ENCODE results near the gene FREY1. TPM values are rescaled to one million over a fixed set of nuclear protein-coding genes. Genes with fewer than 3 reads are reported as not detected.
"Not testable (repeated sequence)": the region's sequence is repeated elsewhere in the genome, so short reads cannot be mapped to it uniquely, and the experiment has no call there.

Gene FREY1
- total and polyA plus RNA-seq, 2 donors (not counting 3 experiments of a cell fraction or from before 2014, with no cell fraction given) = 0.84 to 1.1 TPM

GRCh38 chr11:45906096-45906682, 882 bp downstream of the FREY1 start:
- ChIA-PET CTCF (interaction anchor here (1.9 kb wide), 1 partner anchor 33 kb away, joined by 4 read pairs; no protein-coding TSS in a partner anchor), POLR2A (interaction anchor here (1.5 kb wide), 1 partner anchor 12 kb away, joined by 3 read pairs; the partner anchor contains the start of gene PEX16)
- H3K4me2 ChIP-seq (ENCODE audit: insufficient read depth, low read length) = no peak overlapping the region
- no peak overlapping the region for H3K4me3 ChIP-seq (replicated peaks in 1 of 3; ENCODE audit: insufficient read depth in 1 of 3, low read depth in 1 of 3, low read length in 3 of 3)
- H3K9ac ChIP-seq (replicated peaks; ENCODE audit: extremely low read depth, insufficient read depth, low read length) = no peak overlapping the region
- no peaks in the 10 kb centered on the region for H3K9me1 ChIP-seq (replicated peaks; ENCODE audit: control insufficient read depth, extremely low read depth, insufficient read depth, low read length)
- TSS peak; percentile 10 for BruUV-seq (replicated peaks)
- dilution Hi-C loops (cut with MboI; ENCODE audit: extremely low pct_ligation_motif_present, low sequenced_read_pairs) = no loop called here
- TF ChIP-seq JUN (IDR thresholded peaks at IDR 0.05; ENCODE audit: borderline replicate concordance, insufficient read depth, insufficient read length, low read depth) (no peak), POLR2AphosphoS5 (IDR thresholded peaks at IDR 0.05; ENCODE audit: insufficient read depth, low read depth, low read length) (no peak), EZH2 (IDR thresholded peaks at IDR 0.05; ENCODE audit: borderline replicate concordance, low read depth, low read length, severe bottlenecking) (no peak), MYC (IDR thresholded peaks at IDR 0.05; ENCODE audit: low read depth, low read length) (no peak), GATA2 (IDR thresholded peaks at IDR 0.05; ENCODE audit: insufficient read depth, insufficient read length, low read depth, low read length) (no peak), MAX (IDR thresholded peaks at IDR 0.05; ENCODE audit: insufficient read depth, insufficient read length) (no peak), POLR2A (IDR thresholded peaks at IDR 0.05; ENCODE audit: low read depth, low read length) (no peak), FOS (IDR thresholded peaks at IDR 0.05; ENCODE audit: borderline replicate concordance, insufficient read depth, low read length) (no peak)
- TF ChIP-seq, protein P1, sequence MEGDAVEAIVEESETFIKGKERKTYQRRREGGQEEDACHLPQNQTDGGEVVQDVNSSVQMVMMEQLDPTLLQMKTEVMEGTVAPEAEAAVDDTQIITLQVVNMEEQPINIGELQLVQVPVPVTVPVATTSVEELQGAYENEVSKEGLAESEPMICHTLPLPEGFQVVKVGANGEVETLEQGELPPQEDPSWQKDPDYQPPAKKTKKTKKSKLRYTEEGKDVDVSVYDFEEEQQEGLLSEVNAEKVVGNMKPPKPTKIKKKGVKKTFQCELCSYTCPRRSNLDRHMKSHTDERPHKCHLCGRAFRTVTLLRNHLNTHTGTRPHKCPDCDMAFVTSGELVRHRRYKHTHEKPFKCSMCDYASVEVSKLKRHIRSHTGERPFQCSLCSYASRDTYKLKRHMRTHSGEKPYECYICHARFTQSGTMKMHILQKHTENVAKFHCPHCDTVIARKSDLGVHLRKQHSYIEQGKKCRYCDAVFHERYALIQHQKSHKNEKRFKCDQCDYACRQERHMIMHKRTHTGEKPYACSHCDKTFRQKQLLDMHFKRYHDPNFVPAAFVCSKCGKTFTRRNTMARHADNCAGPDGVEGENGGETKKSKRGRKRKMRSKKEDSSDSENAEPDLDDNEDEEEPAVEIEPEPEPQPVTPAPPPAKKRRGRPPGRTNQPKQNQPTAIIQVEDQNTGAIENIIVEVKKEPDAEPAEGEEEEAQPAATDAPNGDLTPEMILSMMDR (IDR thresholded peaks at IDR 0.05; ENCODE audit: extremely low read depth in 1 of 2, insufficient read depth in 1 of 2, low read depth in 1 of 2, low read length in 2 of 2) = no peak
- H3K79me2 ChIP-seq (ENCODE audit: control insufficient read depth, insufficient read depth, low read length) = no peaks in the 10 kb centered on the region
- DNase-seq (ENCODE audit: low read depth, low spot score) (no peak), FAIRE-seq (no peak)
- H3K27me3 ChIP-seq (ENCODE audit: control insufficient read depth in 2 of 2, insufficient read depth in 2 of 2, low read length in 2 of 2) = no peaks in the 10 kb centered on the region
- peaks cover 0 to 20% of the 10 kb centered on the region in 2 experiments for H3K36me3 ChIP-seq (ENCODE audit: control insufficient read depth in 2 of 2, extremely low read depth in 1 of 2, insufficient read depth in 2 of 2, low read length in 2 of 2)
- H2AFZ ChIP-seq (ENCODE audit: low read depth, low read length) = no peak overlapping the region
- intact Hi-C loops (cut with micrococcal nuclease) = no loop called here
- no peak overlapping the region for H3K27ac ChIP-seq (ENCODE audit: insufficient read depth, low read depth, low read length)
- H4K20me1 ChIP-seq (replicated peaks; ENCODE audit: control insufficient read depth, extremely low read depth, insufficient read depth, low read length) = no peaks in the 10 kb centered on the region
- no peaks in the 10 kb centered on the region for H3K4me1 ChIP-seq (ENCODE audit: control insufficient read depth, extremely low read depth, insufficient read depth, low read length)
- no peaks in the 10 kb centered on the region for H3K9me3 ChIP-seq (replicated peaks; ENCODE audit: control insufficient read depth, insufficient read depth, low read length)

DNA sequence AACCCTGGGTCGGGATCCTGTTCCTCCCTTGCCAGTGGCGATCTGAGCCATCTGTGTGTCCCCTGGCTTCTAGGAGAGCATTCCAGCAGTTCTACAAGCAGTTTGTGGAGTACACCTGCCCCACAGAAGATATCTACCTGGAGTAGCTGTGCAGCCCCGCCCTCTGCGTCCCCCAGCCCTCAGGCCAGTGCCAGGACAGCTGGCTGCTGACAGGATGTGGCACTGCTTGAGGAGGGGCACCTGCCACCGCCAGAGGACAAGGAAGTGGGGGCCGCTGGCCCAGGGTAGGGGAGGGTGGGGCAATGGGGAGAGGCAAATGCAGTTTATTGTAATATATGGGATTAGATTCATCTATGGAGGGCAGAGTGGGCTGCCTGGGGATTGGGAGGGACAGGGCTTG, 1.5 kb downstream of the FREY1 start:
- H3K4me2 ChIP-seq (ENCODE audit: insufficient read depth, low read length); H4K20me1 ChIP-seq (replicated peaks; ENCODE audit: control insufficient read depth, extremely low read depth, insufficient read depth, low read length); H3K27ac ChIP-seq (ENCODE audit: insufficient read depth, low read depth, low read length); BruUV-seq (replicated peaks); H2AFZ ChIP-seq (ENCODE audit: low read depth, low read length); dilution Hi-C loops (cut with MboI; ENCODE audit: extremely low pct_ligation_motif_present, low sequenced_read_pairs); H3K4me3 ChIP-seq (replicated peaks in 1 of 3; ENCODE audit: insufficient read depth in 1 of 3, low read depth in 1 of 3, low read length in 3 of 3); intact Hi-C loops (cut with micrococcal nuclease); H3K9ac ChIP-seq (replicated peaks; ENCODE audit: extremely low read depth, insufficient read depth, low read length); H3K9me1 ChIP-seq (replicated peaks; ENCODE audit: control insufficient read depth, extremely low read depth, insufficient read depth, low read length); H3K9me3 ChIP-seq (replicated peaks; ENCODE audit: control insufficient read depth, insufficient read depth, low read length); H3K27me3 ChIP-seq (ENCODE audit: control insufficient read depth in 2 of 2, insufficient read depth in 2 of 2, low read length in 2 of 2); DNase-seq (ENCODE audit: low read depth, low spot score); FAIRE-seq; H3K4me1 ChIP-seq (ENCODE audit: control insufficient read depth, extremely low read depth, insufficient read depth, low read length); H3K79me2 ChIP-seq (ENCODE audit: control insufficient read depth, insufficient read depth, low read length): not testable (repeated sequence)
- ChIA-PET CTCF (interaction anchor here (1.9 kb wide), 1 partner anchor 32 kb away, joined by 4 read pairs; no protein-coding TSS in a partner anchor), POLR2A (interaction anchor here (1.5 kb wide), 1 partner anchor 12 kb away, joined by 3 read pairs; the partner anchor contains the start of gene PEX16)
- peaks cover 0 to 14% of the 10 kb centered on the region in 2 experiments for H3K36me3 ChIP-seq (ENCODE audit: control insufficient read depth in 2 of 2, extremely low read depth in 1 of 2, insufficient read depth in 2 of 2, low read length in 2 of 2)
